PC-9 (cell line): ENCODE measurements around the gene ADRA1B.

Experiments used
- CTCF ChIP-seq: fragments of 200-600 bp; sonication (generic); conservative IDR thresholded peaks from 2 replicates; pipeline ENCODE4 v1.6.1; 2017; ENCODE audit warnings: mixed run types, antibody characterized with exemption, mild to moderate bottlenecking, moderate library complexity
- EZH2 ChIP-seq: fragments of 200-600 bp; sonication (generic); IDR thresholded peaks from 2 replicates; pipeline ENCODE4 v1.8.0; 2017; ENCODE audit warnings: antibody characterized with exemption, low read depth

DNA sequence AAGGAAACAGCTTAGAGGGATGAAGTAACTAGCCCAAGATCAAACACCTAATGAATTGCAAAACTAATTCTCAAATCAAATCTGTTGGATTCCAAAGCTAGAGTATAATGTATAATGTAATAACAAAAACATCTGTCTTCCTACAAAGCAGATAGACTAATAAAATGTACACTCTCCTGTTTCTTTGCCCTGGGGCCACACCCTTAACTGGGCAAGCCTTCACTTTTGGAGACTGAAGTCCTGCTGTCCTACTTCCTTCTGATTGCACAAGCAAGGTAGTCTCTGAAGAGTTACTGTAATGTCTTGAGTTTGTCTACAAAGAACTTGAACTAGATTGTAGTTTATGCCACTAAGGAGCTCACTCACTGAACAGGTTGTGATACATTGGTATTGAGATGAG, 95.2 kb downstream of the ADRA1B start:
- TF ChIP-seq EZH2 (no peak), CTCF (no peak)
